Heart left ventricle (tissue), 16 donors: ENCODE measurements around the gene FADS3. TPM values are rescaled to one million over a fixed set of nuclear protein-coding genes. Genes with fewer than 3 reads are reported as not detected.

ENCODE experiments used
- ATAC-seq, 4 donors: fragments of 200-7000 bp; cut with Tn5 transposase; one replicate each; pipeline ENCODE4 v1.9.1; 2020 to 2022; ENCODE audit warnings: moderate library complexity in 4 of 4, mild to moderate bottlenecking in 3 of 4, moderate number of reproducible peaks in 1 of 4
- DNase-seq, 5 donors: peaks; one replicate each; pipeline ENCODE4 v3.0.0-alpha.2; 2020
- H3K27ac ChIP-seq, 12 donors: fragments of 200-600 bp; sonication (generic) in 4 of 12; one replicate each; pipeline versions ENCODE4 v1.5.0 to v1.8.0; 2016 to 2022; ENCODE audit warnings: mild to moderate bottlenecking in 2 of 12
- H3K27me3 ChIP-seq, 9 donors: fragments of 200-600 bp; sonication (generic) in 2 of 9; one replicate each; pipeline versions ENCODE4 v1.5.1 to v1.8.0; 2016 to 2022; ENCODE audit warnings: mild to moderate bottlenecking in 3 of 9
- H3K36me3 ChIP-seq, 9 donors: fragments of 200-600 bp; sonication (generic) in 2 of 9; one replicate each; pipeline versions ENCODE4 v1.5.0 to v1.8.0; 2018 to 2022; ENCODE audit warnings: mild to moderate bottlenecking in 2 of 9
- H3K4me1 ChIP-seq, 12 donors: fragments of 200-600 bp; sonication (generic) in 4 of 12; one replicate each; pipeline versions ENCODE4 v1.5.0 to v1.8.0; 2016 to 2022; ENCODE audit warnings: mild to moderate bottlenecking in 3 of 12
- H3K4me3 ChIP-seq, 12 donors: fragments of 200-600 bp; sonication (generic) in 4 of 12; one replicate each; pipeline versions ENCODE4 v1.5.0 to v1.8.0; 2017 to 2022; ENCODE audit warnings: mild to moderate bottlenecking in 9 of 12, moderate library complexity in 4 of 12
- H3K9me3 ChIP-seq, 12 donors: fragments of 200-600 bp; sonication (generic) in 4 of 12; one replicate each; pipeline versions ENCODE4 v1.5.0 to v1.8.0; 2016 to 2022; ENCODE audit warnings: mild to moderate bottlenecking in 1 of 12
- POLR2A ChIP-seq, 2 donors: fragments of 450-650 bp; IDR thresholded peaks; one replicate each; pipeline ENCODE4 v1.6.1; 2017; ENCODE audit warnings: antibody characterized with exemption in 2 of 2, mild to moderate bottlenecking in 2 of 2, moderate library complexity in 2 of 2
- WGBS, 4 donors: extraction: QIAGEN DNeasy Blood & Tissue Kit in 2 of 4; methylation state at CpG; one replicate each; pipeline versions ENCODE4 v1.1.5 to v1.1.7; 2013 to 2018; 5-methylcytosine and 5-hydroxymethylcytosine counted together
- intact Hi-C, 10 donors: fragments of 100-400 bp; cut with DNase I; formaldehyde crosslinking; loops; one replicate each; pipeline versions ENCODE4 v1.11.1 to v1.14.2; 2022
- polyA plus RNA-seq, 2 donors: library from polyadenylated mRNA; stranded (reverse); fragments of 200-250 nt; gene quantifications; one replicate each; pipeline ENCODE4 v1.2.3, GENCODE V29; 2013
- total RNA-seq, 9 donors: library from RNA; depleted of rRNA in 2 of 9; stranded (reverse); fragments of >200 nt in 2 of 9; fragmentation: NEBNext Ultra II Directional in 3 of 9; extraction: Animal tissue kit (Norgen Biotek cat#: 25700) in 3 of 9; gene quantifications; one replicate each; pipeline versions ENCODE4 v1.1.0 to v1.2.4, GENCODE V29; 2016 to 2023
- TF ChIP-seq, protein P1 (sequence below), 12 donors: fragments of 200-600 bp; sonication (generic) in 4 of 12; IDR thresholded peaks; one replicate each; pipeline versions ENCODE4 v1.5.0 to v1.8.0; 2018 to 2022; ENCODE audit warnings: antibody characterized with exemption in 12 of 12, mild to moderate bottlenecking in 5 of 12
- donor health status: ischemic (EF 13 %, LVEDD 7.1; RV severe dilation, severe dysfunction).
- donor health status: healthy with polysubstance abuse.
- donor health status: DM: no; HTN: yes; CAD: no.
- donor health status: DM: no; HTN: no; CAD: no.
- donor health status: ischemic (EF 25% LVEDD 6.9; RV normal size, moderate dysfunction).
- donor health status: ischemic (EF 25% LVEDD 5.7; RV mildly dilated, moderate dysfunction).
- donor health status: healthy.
- donor health status: DM: yes; HTN: yes; CAD: no.
- donor health status: ischemic (EF 35%, LVEDD 5.7; RV mildly dilated, moderate dysfunction).
- donor health status: nonischemic (EF 11% LVEDD 7.7; RV severe dilation, severe dysfunction).
- donor health status: DM: yes; HTN: yes; CAD: no.
- donor health status: PGD.
- donor health status: ischemic (EF 29% LVEDD 5.4; RV normal size, mild dysfunction).
- donor health status: nonischemic (EF 23%, LVEDD 6.1; RV moderate dilation, normal function).

Gene FADS3
- total and polyA plus RNA-seq, 11 donors: 53.2 to 237 (median 79.6) TPM

- WGBS, 4 donors: 90 to 94% (median 94%) methylated on average over 9 to 13 of the region's 13 CpGs
- Histone ChIP-seq H3K4me1 (peaks cover 17 to 89% (median 61%) of the 10 kb centered on the region in 12 donors), H3K27me3 (no peaks in the 10 kb centered on the region), H3K4me3 (no peak overlapping the region), H3K36me3 (no peaks in the 10 kb centered on the region), H3K9me3 (no peaks in the 10 kb centered on the region), H3K27ac (peak overlapping the region in 4 of 12 donors; percentile 27 to 96 (median 72))
- no peak for ATAC-seq
- intact Hi-C loops: loop anchor here in 1 of 10 donors (5.0 kb wide), 1 partner anchor 74 kb away; no protein-coding TSS in a partner anchor
- no peak for DNase-seq
- no peak for TF ChIP-seq POLR2A (IDR thresholded peaks at IDR 0.05)
- TF ChIP-seq, protein P1, sequence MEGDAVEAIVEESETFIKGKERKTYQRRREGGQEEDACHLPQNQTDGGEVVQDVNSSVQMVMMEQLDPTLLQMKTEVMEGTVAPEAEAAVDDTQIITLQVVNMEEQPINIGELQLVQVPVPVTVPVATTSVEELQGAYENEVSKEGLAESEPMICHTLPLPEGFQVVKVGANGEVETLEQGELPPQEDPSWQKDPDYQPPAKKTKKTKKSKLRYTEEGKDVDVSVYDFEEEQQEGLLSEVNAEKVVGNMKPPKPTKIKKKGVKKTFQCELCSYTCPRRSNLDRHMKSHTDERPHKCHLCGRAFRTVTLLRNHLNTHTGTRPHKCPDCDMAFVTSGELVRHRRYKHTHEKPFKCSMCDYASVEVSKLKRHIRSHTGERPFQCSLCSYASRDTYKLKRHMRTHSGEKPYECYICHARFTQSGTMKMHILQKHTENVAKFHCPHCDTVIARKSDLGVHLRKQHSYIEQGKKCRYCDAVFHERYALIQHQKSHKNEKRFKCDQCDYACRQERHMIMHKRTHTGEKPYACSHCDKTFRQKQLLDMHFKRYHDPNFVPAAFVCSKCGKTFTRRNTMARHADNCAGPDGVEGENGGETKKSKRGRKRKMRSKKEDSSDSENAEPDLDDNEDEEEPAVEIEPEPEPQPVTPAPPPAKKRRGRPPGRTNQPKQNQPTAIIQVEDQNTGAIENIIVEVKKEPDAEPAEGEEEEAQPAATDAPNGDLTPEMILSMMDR (IDR thresholded peaks at IDR 0.05): no peak
Observed at GRCh38 chr11:61885784-61886580, 5.4 kb downstream of the FADS3 start.

GRCh38 chr11:61885166-61885778 lies 6.1 kb downstream of the FADS3 start:
- 76 to 84% (median 83%) methylated on average over 4 to 7 of the region's 7 CpGs for WGBS, 4 donors
- Histone ChIP-seq H3K9me3 (no peaks in the 10 kb centered on the region), H3K27me3 (no peaks in the 10 kb centered on the region), H3K27ac (peak overlapping the region in 1 of 12 donors; percentile 22), H3K36me3 (no peaks in the 10 kb centered on the region), H3K4me1 (peaks cover 17 to 89% (median 62%) of the 10 kb centered on the region in 12 donors), H3K4me3 (no peak overlapping the region)
- intact Hi-C loops: loop anchor here in 1 of 10 donors (5.0 kb wide), 1 partner anchor 73 kb away; no protein-coding TSS in a partner anchor
- TF ChIP-seq, protein P1 (IDR thresholded peaks at IDR 0.05): no peak
- TF ChIP-seq POLR2A (IDR thresholded peaks at IDR 0.05): no peak
- ATAC-seq: no peak
- no peak for DNase-seq

DNA sequence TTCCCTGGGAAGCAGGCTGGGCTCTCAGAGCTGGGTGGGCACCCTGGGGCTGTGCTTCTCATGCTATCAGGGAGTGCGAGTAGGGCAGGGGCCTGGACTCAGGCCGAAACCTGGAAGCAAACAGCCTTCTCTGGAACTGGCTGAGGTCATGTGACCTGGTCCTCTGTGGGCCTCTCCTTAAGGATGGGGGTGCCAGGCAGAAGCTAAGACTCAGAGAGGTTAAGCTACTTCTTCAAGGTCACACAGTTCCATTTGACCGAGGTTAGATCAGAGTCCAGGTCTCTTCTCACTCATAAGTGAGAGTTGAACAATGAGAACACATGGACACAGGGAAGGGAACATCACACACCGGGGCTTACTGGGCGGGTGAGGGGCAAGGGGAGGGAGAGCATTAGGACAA lies 7.4 kb downstream of the FADS3 start:
- WGBS, 4 donors: 75 to 81% (median 77%) methylated on average over 5 of the region's 5 CpGs

More for the DNA sequence above, 7.4 kb downstream of the FADS3 start:
- peaks cover 0 to 13% (median 6%) of the 10 kb centered on the region in 9 donors for H3K36me3 ChIP-seq
- DNase-seq: no peak
- no peaks in the 10 kb centered on the region for H3K27me3 ChIP-seq
- H3K4me3 ChIP-seq: no peak overlapping the region
- ATAC-seq: no peak
- intact Hi-C loops: no loop called here
- no peaks in the 10 kb centered on the region for H3K9me3 ChIP-seq
- peaks cover 13 to 85% (median 56%) of the 10 kb centered on the region in 12 donors for H3K4me1 ChIP-seq
- no peak for TF ChIP-seq POLR2A (IDR thresholded peaks at IDR 0.05)
- TF ChIP-seq, protein P1 (IDR thresholded peaks at IDR 0.05): no peak
- peak overlapping the region in 3 of 12 donors; percentile 3 to 30 (median 29) for H3K27ac ChIP-seq
